HepG2 (cell line): ENCODE results near the gene VGLL3.

Experiments
- ZNF138 ChIP-seq: sonication (generic); formaldehyde crosslinking; IDR thresholded peaks from 2 replicates; pipeline ENCODE4 v1.5.0; 2020; ENCODE audit warnings: mild to moderate bottlenecking, low read depth, missing genetic modification reagents
- TF ChIP-seq, protein P1 (sequence below): sonication (generic); formaldehyde crosslinking; IDR thresholded peaks from 2 replicates; pipeline ENCODE4 v1.5.0; 2020; ENCODE audit warnings: mild to moderate bottlenecking, missing genetic modification reagents, moderate library complexity

DNA sequence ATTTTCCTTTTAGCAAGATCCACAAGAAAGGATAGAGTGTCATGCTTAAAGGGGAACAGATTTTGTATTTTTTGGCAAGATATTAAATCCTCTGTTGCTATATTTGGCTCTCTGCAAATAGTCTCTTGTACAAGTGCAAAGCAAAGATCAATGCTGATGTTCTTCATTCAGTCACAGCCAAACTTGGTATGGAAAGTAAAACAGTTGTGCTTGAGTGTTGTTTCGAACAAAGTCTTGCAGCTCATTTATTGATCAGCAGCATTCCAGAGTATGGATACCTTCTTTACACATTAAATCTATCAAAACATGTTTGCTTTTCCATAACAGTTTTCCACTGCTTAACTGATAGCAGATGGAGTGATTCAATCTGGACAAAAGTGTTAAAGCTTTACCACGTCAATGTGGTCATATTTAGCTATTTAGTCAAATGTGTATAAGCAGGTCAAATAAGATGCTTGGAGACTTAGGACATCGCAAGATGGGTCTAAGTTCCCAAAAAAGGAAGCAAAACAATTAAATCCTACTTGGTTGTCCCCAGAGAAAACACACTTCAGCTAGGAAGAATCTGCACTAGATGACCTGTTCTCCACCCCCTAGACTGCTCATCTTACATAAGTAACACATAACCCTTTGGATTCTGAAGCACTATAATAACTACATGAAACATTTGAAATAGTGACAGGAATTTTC, 52.4 kb downstream of the VGLL3 start:
- TF ChIP-seq, protein P1, sequence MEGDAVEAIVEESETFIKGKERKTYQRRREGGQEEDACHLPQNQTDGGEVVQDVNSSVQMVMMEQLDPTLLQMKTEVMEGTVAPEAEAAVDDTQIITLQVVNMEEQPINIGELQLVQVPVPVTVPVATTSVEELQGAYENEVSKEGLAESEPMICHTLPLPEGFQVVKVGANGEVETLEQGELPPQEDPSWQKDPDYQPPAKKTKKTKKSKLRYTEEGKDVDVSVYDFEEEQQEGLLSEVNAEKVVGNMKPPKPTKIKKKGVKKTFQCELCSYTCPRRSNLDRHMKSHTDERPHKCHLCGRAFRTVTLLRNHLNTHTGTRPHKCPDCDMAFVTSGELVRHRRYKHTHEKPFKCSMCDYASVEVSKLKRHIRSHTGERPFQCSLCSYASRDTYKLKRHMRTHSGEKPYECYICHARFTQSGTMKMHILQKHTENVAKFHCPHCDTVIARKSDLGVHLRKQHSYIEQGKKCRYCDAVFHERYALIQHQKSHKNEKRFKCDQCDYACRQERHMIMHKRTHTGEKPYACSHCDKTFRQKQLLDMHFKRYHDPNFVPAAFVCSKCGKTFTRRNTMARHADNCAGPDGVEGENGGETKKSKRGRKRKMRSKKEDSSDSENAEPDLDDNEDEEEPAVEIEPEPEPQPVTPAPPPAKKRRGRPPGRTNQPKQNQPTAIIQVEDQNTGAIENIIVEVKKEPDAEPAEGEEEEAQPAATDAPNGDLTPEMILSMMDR (CRISPR knock-in tag) = no peak
- no peak for TF ChIP-seq ZNF138
